Activated T-helper 1 cell treated with anti-CD3 and anti-CD28 coated beads, Interleukin-2, amount 50 U/mL, for 16 hours (primary cell): ENCODE measurements around the gene MRPL33.
A peak's percentile ranks its signal among the peaks of the same experiment; 100 is the strongest.
"Not testable (repeated sequence)": the region's sequence is repeated elsewhere in the genome, so short reads cannot be mapped to it uniquely, and the experiment has no call there.

Source experiments
- DNase-seq, 2 donors: peaks; one replicate each; pipeline ENCODE4 v3.0.0-alpha.2; 2020; ENCODE audit warnings: low read depth in 1 of 2, low spot score in 1 of 2

MRPL33 gene

GRCh38 chr2:27739058-27739373 is 32.5 kb upstream of the MRPL33 start:
- DNase-seq, result no peak

- DNase-seq, result no peak
Measured at GRCh38 chr2:27741673-27742072, 29.8 kb upstream of the MRPL33 start.

GRCh38 chr2:27742571-27742970 is 28.9 kb upstream of the MRPL33 start:
- no peak for DNase-seq

DNA sequence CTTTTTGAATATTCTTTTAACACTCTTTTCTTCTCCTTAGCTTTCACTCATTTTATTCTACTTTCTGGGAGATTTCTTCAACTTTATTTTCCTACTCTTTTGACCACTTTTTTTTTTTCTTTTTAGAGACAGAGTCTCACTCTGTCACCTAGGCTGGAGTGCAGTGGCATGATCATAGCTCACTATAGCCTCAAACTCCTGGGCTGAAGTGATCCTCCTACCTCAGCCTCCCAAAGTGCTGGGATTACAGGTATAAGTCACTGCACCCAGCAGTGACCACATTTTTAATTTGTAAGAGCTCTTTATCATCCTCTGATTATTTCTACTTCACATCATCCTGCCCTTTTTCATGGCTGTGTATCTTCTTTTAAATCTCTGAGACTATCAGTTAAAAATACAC is 26.0 kb upstream of the MRPL33 start:
- not testable (repeated sequence) for DNase-seq

GRCh38 chr2:27746325-27746724 is 25.2 kb upstream of the MRPL33 start:
- DNase-seq, result no peak

DNA sequence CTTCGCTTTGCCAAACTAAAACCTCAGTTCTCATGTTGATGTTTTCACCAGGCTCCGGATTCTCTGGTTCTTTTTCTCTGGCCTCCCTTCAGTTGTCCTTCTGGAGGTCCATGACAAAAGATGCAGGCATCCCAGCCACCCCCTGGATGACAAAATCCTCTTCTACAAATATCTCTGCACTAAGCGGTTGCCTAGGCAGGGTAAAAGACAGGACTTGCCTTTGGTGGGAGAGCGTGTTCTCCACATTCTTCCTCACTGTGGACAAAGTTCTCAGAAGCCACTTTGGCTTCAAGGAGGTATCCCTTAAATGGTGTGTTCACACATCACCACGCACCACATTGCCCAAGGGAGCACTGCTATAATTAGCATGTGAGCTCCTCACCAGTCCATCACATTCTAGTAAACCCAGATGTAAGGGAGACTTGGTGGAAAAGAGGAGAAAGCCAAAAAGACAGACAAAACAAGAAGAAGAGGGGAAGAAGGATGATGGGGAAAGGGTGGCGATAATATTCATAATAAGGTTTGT is 23.6 kb upstream of the MRPL33 start:
- DNase-seq, result no peak

DNA sequence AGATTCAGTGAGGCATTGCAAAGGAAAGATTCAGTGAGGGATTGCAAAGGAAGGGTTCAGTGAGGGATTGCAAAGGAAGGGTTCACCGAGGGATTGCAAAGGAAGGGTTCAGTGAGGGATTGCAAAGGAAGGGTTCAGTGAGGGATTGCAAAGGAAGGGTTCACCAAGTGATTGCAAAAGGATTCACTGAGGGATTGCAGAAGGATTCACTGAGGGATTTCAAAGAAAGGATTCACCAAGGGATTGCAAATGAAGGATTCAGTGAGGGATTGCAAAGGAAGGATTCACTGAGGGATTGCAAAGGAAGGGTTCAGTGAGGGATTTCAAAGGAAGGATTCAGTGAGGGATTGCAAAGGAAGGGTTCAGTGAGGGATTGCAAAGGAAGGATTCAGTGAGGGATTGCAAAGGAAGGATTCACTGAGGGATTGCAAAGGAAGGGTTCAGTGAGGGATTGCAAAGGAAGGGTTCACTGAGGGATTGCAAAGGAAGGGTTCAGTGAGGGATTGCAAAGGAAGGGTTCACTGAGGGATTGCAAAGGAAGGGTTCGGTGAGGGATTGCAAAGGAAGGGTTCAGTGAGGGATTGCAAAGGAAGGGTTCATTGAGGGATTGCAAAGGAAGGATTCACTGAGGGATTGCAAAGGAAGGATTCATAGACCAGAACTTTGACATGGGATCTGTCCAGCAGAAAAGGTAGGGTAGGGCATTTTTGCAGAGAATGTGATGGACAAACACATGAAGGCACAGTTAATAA is 22.5 kb upstream of the MRPL33 start:
- not testable (repeated sequence) for DNase-seq

GRCh38 chr2:27751377-27751776 is 20.1 kb upstream of the MRPL33 start:
- no peak for DNase-seq

- no peak for DNase-seq
Measured at GRCh38 chr2:27752551-27753237, 18.8 kb upstream of the MRPL33 start.

DNA sequence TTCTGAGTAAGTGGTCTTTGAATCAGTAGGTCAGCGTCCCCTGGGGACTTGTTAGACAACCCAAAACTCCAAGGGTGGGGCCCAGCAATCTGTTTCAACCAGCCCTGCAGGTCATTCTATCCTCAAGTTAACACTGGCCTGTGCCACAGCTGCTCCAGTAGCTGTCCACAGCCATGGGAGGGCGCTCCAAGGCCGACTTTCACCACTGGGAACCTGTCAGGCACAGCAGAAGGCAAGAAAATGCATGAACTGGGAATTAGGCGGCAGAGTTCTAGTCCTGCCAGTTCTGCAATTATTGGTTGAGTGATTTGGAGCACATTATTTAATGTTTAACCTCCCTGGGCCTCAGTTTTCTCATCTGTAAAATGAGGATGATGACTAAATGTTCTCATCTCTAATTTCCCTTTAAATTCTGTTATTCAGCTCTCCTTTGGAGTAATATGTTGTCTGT is 17.4 kb upstream of the MRPL33 start:
- peak; percentile 43 to 53 for DNase-seq

DNA sequence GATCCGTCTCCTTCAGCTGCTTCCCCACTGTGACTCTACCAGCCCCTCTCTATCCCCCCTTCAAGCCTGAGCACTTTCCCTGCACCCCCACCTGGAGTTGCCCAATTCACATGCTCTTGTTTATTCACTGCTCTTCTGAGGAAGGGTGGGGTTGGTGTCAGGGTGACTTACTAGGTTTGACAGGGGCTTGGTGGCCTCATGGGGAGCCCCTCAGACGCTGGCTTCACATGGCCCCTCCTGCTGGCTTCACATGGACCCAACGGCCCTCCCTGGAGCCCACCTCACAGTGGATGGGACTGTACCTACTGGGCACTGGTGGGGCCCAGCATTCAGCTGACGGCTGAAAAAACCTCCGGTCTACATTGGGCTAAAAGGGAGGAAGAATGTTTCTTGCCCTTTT is 16.7 kb upstream of the MRPL33 start:
- DNase-seq, result no peak

- DNase-seq, result no peak
Measured at GRCh38 chr2:27756091-27756490, 15.4 kb upstream of the MRPL33 start.

GRCh38 chr2:27756544-27757498 is 14.7 kb upstream of the MRPL33 start:
- DNase-seq, result no peak

- no peak for DNase-seq
Measured at GRCh38 chr2:27762951-27763906, 8.3 kb upstream of the MRPL33 start.

DNA sequence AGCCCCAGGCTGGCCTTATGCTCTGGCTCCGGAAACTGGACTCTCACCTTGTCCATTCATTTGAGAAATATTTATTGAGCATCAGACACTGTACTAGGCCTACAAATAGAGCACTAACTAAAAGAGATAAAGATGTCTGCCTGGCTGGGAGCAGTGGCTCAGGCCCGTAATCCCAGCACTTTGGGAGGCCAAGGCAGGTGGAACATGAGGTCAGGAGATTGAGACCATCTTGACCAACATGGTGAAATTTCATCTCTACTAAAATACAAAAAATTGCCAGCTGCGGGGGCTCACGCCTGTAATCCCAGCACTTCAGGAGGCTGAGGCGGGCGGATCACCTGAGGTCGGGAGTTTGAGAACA is 7.6 kb upstream of the MRPL33 start:
- DNase-seq, result no peak

DNA sequence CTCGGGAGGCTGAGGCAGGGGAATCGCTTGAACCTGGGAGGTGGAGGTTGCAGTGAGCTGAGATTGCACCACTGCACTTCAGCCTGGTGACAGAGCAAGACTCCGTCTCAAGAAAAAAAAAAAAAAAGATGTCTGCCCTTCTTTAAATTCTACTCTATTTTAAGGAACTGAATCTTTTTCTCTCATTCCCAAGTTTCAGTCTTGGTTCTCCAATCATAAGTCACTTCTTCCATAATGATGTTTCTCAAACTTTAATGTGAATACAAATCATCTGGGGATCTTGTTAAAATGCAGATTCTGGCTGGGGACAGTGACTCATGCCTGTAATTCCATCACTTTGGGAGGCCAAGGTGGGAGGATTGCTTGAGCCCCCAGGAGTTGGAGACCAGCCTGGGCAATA is 7.0 kb upstream of the MRPL33 start:
- DNase-seq, result not testable (repeated sequence)

GRCh38 chr2:27765621-27766286 is 5.8 kb upstream of the MRPL33 start:
- DNase-seq, result peak; percentile 9 to 18

DNA sequence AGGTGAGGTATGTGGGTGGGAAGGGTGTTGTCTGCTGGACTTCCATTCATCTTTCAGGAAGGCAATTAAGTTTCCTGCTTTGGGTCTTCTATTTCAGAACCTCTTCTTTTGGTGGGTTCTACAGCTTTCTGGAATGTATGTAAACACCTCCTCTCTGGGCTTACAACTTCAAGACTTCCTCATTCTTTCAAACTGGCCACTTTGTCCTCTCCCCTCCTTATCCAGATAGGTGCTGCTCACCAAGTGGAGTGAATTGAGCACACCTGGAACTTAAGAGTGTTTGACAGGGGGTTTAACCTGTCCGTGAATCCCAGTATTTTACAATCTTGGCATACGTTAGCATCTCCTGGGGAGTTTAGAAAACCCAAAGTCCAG is 5.2 kb upstream of the MRPL33 start:
- no peak for DNase-seq

DNA sequence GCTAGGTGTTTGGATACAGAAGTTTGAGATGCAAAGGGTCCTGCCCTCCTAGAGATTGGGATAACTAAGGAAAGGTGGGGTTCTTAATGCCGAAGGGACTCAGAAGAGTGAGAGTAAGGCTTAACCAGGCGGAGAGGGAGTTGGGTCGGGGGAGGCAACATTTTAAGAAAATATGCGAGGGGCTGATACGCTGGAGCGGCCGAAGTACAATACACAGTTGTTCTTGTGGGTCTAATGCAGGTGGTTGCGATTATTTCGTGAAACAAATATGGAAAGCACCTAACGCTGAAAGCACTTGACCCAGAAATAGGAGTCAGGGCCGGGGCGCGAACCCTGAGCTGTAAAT is 344 bp upstream of the MRPL33 start:
- DNase-seq, result no peak

DNA sequence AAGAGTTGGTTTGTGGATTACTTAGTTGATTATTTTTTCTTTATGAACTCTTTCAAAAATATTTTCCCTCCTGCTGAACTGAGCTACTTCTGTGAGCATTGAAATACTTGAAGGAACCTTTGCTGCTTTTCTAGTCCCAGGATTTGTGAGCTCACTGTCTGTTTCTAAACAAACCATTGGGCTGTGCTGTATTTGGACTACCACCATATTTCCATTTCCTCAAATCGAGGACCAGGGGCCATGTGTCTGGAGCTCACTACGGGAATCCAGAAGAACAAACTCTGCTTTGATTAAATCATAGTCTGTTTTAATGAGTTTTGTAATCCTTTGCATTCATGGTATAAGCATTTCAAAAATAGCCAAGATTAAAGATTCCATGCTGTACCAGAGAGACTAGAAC is 1.3 kb downstream of the MRPL33 start:
- DNase-seq, result no peak
